A673 (cell line): ENCODE measurements around the gene SLC7A10. TPM values are rescaled to one million over a fixed set of nuclear protein-coding genes. Genes with fewer than 3 reads are reported as not detected.

ENCODE experiments used
- BruUV-seq: library from RNA; stranded (reverse); fragments of 400-500 nt; replicated peaks from 2 replicates; lab custom pipeline; 2021; lab: Mats Ljungman, UMichigan
- CTCF ChIA-PET: fragments of 300-600 bp; sonication (Branson Sonifier 250); formaldehyde crosslinking; loops from one replicate; lab custom pipeline; 2022; ENCODE audit warnings: antibody characterized with exemption; lab: Charles Lee
- POLR2A ChIA-PET: fragments of 300-600 bp; sonication (Branson Sonifier 250); formaldehyde crosslinking; loops from one replicate; lab custom pipeline; 2022; ENCODE audit warnings: antibody characterized with exemption; ENCODE audit not compliant: low non-redundant PET; lab: Charles Lee
- DNase-seq: peaks from one replicate; pipeline ENCODE4 v3.0.0-alpha.2; 2015; ENCODE audit warnings: low spot score
- H3K27ac ChIP-seq: fragments of 200-600 bp; sonication (generic); 2 replicates; pipeline ENCODE4 v1.5.1; 2016; ENCODE audit warnings: mixed run types, low read depth, mild to moderate bottlenecking, mixed read lengths, antibody characterized with exemption, low read length; ENCODE audit not compliant: poor library complexity, severe bottlenecking
- H3K27me3 ChIP-seq: fragments of 200-600 bp; sonication (generic); replicated peaks from 2 replicates; pipeline ENCODE4 v1.6.1; 2017; ENCODE audit warnings: mixed run types, low read depth, mild to moderate bottlenecking, mixed read lengths, antibody characterized with exemption, low read length; ENCODE audit not compliant: insufficient read depth, poor library complexity
- H3K36me3 ChIP-seq: fragments of 200-600 bp; sonication (generic); 2 replicates; pipeline ENCODE4 v1.6.1; 2016; ENCODE audit warnings: mixed run types, mild to moderate bottlenecking, mixed read lengths, antibody characterized with exemption, low read length; ENCODE audit not compliant: insufficient read depth, poor library complexity, severe bottlenecking
- H3K4me1 ChIP-seq: fragments of 200-600 bp; sonication (generic); 2 replicates; pipeline ENCODE4 v1.6.1; 2017; ENCODE audit warnings: mixed run types, mild to moderate bottlenecking, mixed read lengths, antibody characterized with exemption, low read length; ENCODE audit not compliant: insufficient read depth, poor library complexity, severe bottlenecking
- H3K4me3 ChIP-seq: fragments of 200-600 bp; sonication (generic); 2 replicates; pipeline ENCODE4 v1.5.1; 2016; ENCODE audit warnings: low read depth, mixed run types, mild to moderate bottlenecking, mixed read lengths, low read length; ENCODE audit not compliant: poor library complexity, severe bottlenecking
- H3K9me3 ChIP-seq: fragments of 200-600 bp; sonication (generic); 2 replicates; pipeline ENCODE4 v1.6.1; 2016; ENCODE audit warnings: mixed run types, low read depth, mild to moderate bottlenecking, mixed read lengths, antibody characterized with exemption, low read length; ENCODE audit not compliant: poor library complexity, severe bottlenecking
- CTCF ChIP-seq: fragments of 300-800, 200-600 bp; sonication (generic); conservative IDR thresholded peaks from 2 replicates; pipeline ENCODE4 v1.5.1; 2017; ENCODE audit warnings: low read depth, mild to moderate bottlenecking, antibody characterized with exemption, low read length, moderate library complexity, mixed read lengths
- EZH2 ChIP-seq: fragments of 200-600 bp; sonication (generic); IDR thresholded peaks from 2 replicates; pipeline ENCODE4 v1.6.1; 2017; ENCODE audit warnings: borderline replicate concordance, low read depth, mild to moderate bottlenecking, mixed read lengths, antibody characterized with exemption, low read length; ENCODE audit not compliant: poor library complexity, severe bottlenecking
- intact Hi-C: fragments of 100-400 bp; cut with micrococcal nuclease; formaldehyde crosslinking; loops from one replicate; pipeline ENCODE4 v1.10.0; 2022; ENCODE audit not compliant: unreplicated experiment
- total RNA-seq: library from RNA; stranded (reverse); gene quantifications from 2 replicates; pipeline ENCODE4 v1.2.3, GENCODE V29; 2021

The SLC7A10 gene
- total RNA-seq, 1 experiment from 2014 or later: 0.17 TPM

GRCh38 chr19:33202546-33203507, 22.8 kb downstream of the SLC7A10 start:
- H3K27ac ChIP-seq: no peak overlapping the region
- intact Hi-C loops: no loop called here
- H3K4me3 ChIP-seq: no peak overlapping the region
- TF ChIP-seq CTCF: no peak
- no peak for TF ChIP-seq EZH2
- ChIA-PET CTCF (no interaction called here), POLR2A (no interaction called here)
- no TSS peak for BruUV-seq
- no peak for DNase-seq
- H3K27me3 ChIP-seq: no peaks in the 10 kb centered on the region
- no peaks in the 10 kb centered on the region for H3K4me1 ChIP-seq
- H3K9me3 ChIP-seq: no peaks in the 10 kb centered on the region
- peaks cover 25% of the 10 kb centered on the region for H3K36me3 ChIP-seq

GRCh38 chr19:33201886-33202545, 23.6 kb downstream of the SLC7A10 start:
- no peak for DNase-seq

GRCh38 chr19:33201473-33201872, 24.2 kb downstream of the SLC7A10 start:
- Histone ChIP-seq H3K27me3 (no peaks in the 10 kb centered on the region), H3K36me3 (peaks cover 21% of the 10 kb centered on the region), H3K9me3 (no peaks in the 10 kb centered on the region), H3K27ac (no peak overlapping the region), H3K4me3 (no peak overlapping the region), H3K4me1 (no peaks in the 10 kb centered on the region)
- no TSS peak for BruUV-seq
- intact Hi-C loops: no loop called here
- DNase-seq: no peak
- ChIA-PET POLR2A (no interaction called here), CTCF (no interaction called here)
- TF ChIP-seq CTCF: no peak
- TF ChIP-seq EZH2: no peak

More at GRCh38 chr19:33201886-33202545, 23.6 kb downstream of the SLC7A10 start:
- ChIA-PET CTCF (no interaction called here), POLR2A (no interaction called here)
- Histone ChIP-seq H3K4me1 (no peaks in the 10 kb centered on the region), H3K36me3 (peaks cover 22% of the 10 kb centered on the region), H3K27ac (no peak overlapping the region), H3K4me3 (no peak overlapping the region), H3K9me3 (no peaks in the 10 kb centered on the region), H3K27me3 (no peaks in the 10 kb centered on the region)
- no TSS peak for BruUV-seq
- TF ChIP-seq CTCF (no peak), EZH2 (no peak)
- intact Hi-C loops: no loop called here
